Lower lobe of right lung (tissue), 2 donors: ENCODE results near the gene FAM149A. TPM values are rescaled to one million over a fixed set of nuclear protein-coding genes. Genes with fewer than 3 reads are reported as not detected.

Source experiments
- ATAC-seq, 2 donors: fragments of 200-7000 bp; cut with Tn5 transposase; one replicate each; pipeline ENCODE4 v1.9.1; 2020 to 2022; ENCODE audit warnings: mild to moderate bottlenecking in 2 of 2, moderate library complexity in 2 of 2
- DNase-seq: peaks from one replicate; pipeline ENCODE4 v3.0.0-alpha.2; 2020
- H3K27ac ChIP-seq: fragments of 200-600 bp; one replicate; pipeline ENCODE4 v1.8.0; 2022
- H3K27me3 ChIP-seq: fragments of 200-600 bp; one replicate; pipeline ENCODE4 v1.8.0; 2022; ENCODE audit warnings: low read depth
- H3K36me3 ChIP-seq: fragments of 200-600 bp; one replicate; pipeline ENCODE4 v1.8.0; 2022; ENCODE audit warnings: mild to moderate bottlenecking
- H3K4me1 ChIP-seq: fragments of 200-600 bp; one replicate; pipeline ENCODE4 v1.8.0; 2022
- H3K4me3 ChIP-seq: fragments of 200-600 bp; one replicate; pipeline ENCODE4 v1.8.0; 2022; ENCODE audit warnings: mild to moderate bottlenecking
- H3K9me3 ChIP-seq: fragments of 200-600 bp; one replicate; pipeline ENCODE4 v1.8.0; 2022
- CTCF ChIP-seq: fragments of 200-600 bp; IDR thresholded peaks from one replicate; pipeline ENCODE4 v1.8.0; 2022; ENCODE audit warnings: antibody characterized with exemption, mild to moderate bottlenecking
- intact Hi-C: fragments of 100-400 bp; cut with DNase I; formaldehyde crosslinking; loops from one replicate; pipeline ENCODE4 v1.11.0; 2022
- total RNA-seq: library from RNA; stranded (reverse); fragmentation: NEBNext Ultra II Directional; extraction: Animal tissue kit (Norgen Biotek cat#: 25700); gene quantifications from one replicate; pipeline ENCODE4 v1.2.1, GENCODE V29; 2021
- donor health status: DM: no; HTN: yes; CAD: no; lungs with severe emphysema.

FAM149A gene
- total RNA-seq, 1 donor from 2014 or later: 13.3 TPM

GRCh38 chr4:186146458-186146857 lies 42.0 kb downstream of the FAM149A start:
- no peak for ATAC-seq
- intact Hi-C loops: no loop called here
- Histone ChIP-seq H3K9me3 (no peaks in the 10 kb centered on the region), H3K27me3 (peaks cover 6% of the 10 kb centered on the region), H3K4me1 (peaks cover 23% of the 10 kb centered on the region), H3K36me3 (no peaks in the 10 kb centered on the region), H3K27ac (no peak overlapping the region), H3K4me3 (no peak overlapping the region)
- DNase-seq: no peak
- no peak for TF ChIP-seq CTCF

- Histone ChIP-seq H3K36me3 (no peaks in the 10 kb centered on the region), H3K27me3 (peaks cover 6% of the 10 kb centered on the region), H3K4me3 (no peak overlapping the region), H3K4me1 (peaks cover 23% of the 10 kb centered on the region), H3K9me3 (no peaks in the 10 kb centered on the region), H3K27ac (no peak overlapping the region)
- TF ChIP-seq CTCF: no peak
- intact Hi-C loops: no loop called here
- ATAC-seq (no peak), DNase-seq (no peak)
Observed at GRCh38 chr4:186148336-186148975, 44.0 kb downstream of the FAM149A start.

GRCh38 chr4:186149872-186150271 lies 45.4 kb downstream of the FAM149A start:
- Histone ChIP-seq H3K4me1 (peaks cover 15% of the 10 kb centered on the region), H3K27me3 (peaks cover 6% of the 10 kb centered on the region), H3K27ac (no peak overlapping the region), H3K4me3 (no peak overlapping the region), H3K9me3 (no peaks in the 10 kb centered on the region), H3K36me3 (no peaks in the 10 kb centered on the region)
- ATAC-seq: no peak
- DNase-seq: no peak
- TF ChIP-seq CTCF: peak; percentile 54
- intact Hi-C loops: no loop called here

GRCh38 chr4:186150926-186151325 lies 46.4 kb downstream of the FAM149A start:
- intact Hi-C loops: no loop called here
- no peak for DNase-seq
- no peak for ATAC-seq
- TF ChIP-seq CTCF: no peak
- H3K9me3 ChIP-seq: no peaks in the 10 kb centered on the region
- H3K27ac ChIP-seq: no peak overlapping the region
- H3K4me3 ChIP-seq: no peak overlapping the region
- no peaks in the 10 kb centered on the region for H3K36me3 ChIP-seq
- peaks cover under 1% of the 10 kb centered on the region for H3K27me3 ChIP-seq
- peaks cover 5% of the 10 kb centered on the region for H3K4me1 ChIP-seq

GRCh38 chr4:186151499-186151898 lies 47.0 kb downstream of the FAM149A start:
- Histone ChIP-seq H3K27ac (no peak overlapping the region), H3K4me1 (no peaks in the 10 kb centered on the region), H3K4me3 (no peak overlapping the region), H3K27me3 (no peaks in the 10 kb centered on the region), H3K36me3 (no peaks in the 10 kb centered on the region), H3K9me3 (no peaks in the 10 kb centered on the region)
- DNase-seq: no peak
- no peak for ATAC-seq
- no peak for TF ChIP-seq CTCF
- intact Hi-C loops: no loop called here
